Measurements from ENCODE around the gene LY6G6D.

LY6G6D gene

DNA sequence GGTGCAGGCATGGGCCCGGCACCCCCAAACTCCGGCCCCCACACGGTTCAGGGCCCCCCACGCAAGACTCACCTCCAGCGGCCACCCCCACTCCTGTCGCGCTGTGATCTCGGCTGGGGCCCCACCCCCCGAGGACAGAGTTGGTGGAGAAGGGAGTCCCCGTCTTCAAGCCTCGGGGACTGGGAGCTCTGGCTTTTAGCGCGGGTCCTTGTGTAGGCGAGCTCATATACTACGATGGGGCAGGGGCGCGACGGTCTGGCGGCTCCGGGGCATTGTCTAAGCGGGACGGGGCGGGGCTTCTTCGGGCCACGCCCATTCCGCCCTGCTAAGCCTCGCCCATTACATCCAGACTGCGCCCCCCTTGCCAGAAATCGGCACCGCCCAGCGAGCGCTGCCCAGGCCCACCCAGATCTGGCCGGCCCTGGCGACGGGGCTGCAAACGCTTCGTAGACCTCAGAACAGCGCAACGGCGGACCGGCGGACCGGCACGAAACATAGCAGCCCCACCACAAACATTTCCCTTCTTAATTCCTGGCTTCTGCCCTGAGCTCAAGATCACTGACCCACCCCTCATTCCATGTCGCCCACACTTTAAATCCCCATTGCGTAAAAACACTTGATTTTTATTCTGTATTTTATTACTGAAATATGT is 15.0 kb downstream of the LY6G6D start:
- in situ Hi-C loops (cut with MboI; ENCODE audit: low pct_unique_long_range_greater_than_20kb, low sequenced_read_pairs) = no loop called here
- DNase-seq = peak; percentile 93

DNA sequence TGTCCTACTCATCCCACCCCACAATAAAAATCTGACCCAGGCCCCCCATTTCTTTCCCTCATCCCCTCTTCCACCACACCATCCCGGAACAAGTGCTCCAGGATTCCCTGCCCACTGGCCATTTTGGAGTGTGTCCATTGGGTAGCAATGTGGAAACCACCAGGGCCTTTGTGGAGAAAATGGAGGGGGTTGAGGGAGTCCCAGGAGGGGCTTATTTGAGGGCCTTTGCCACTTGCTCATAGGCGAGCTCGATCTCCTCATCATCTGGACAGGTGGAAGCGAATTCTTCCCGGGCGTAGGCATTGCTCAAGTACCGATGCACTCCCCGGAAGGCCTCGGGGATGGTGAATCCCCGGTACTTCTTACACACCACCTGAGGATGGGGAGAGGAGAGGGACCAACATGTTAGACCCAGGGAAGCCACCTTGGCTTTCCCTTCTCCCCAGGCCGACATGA is 15.5 kb downstream of the LY6G6D start:
- DNase-seq = no peak
- in situ Hi-C loops (cut with MboI; ENCODE audit: low pct_unique_long_range_greater_than_20kb, low sequenced_read_pairs) = no loop called here

DNA sequence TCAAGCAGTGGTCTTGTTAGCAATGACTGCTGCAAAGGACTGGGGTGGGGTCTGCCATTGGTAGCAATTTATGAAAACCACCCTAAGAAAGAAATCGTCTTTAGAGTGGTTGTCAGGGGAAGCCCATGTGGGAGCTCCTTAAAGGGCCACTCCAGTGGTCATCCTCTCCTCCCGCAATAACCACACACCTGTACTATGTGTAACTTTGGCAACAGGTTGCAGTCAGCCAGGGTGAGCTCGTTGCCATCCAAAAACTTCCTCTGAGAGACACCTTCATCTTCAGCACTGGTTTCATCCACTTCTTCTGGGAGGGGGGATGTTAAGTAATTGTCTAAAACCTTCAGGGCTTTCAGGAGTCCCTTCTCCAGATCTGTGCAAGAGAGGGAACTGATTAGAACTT is 16.9 kb downstream of the LY6G6D start:
- in situ Hi-C loops (cut with MboI; ENCODE audit: low pct_unique_long_range_greater_than_20kb, low sequenced_read_pairs) = no loop called here
- no peak for DNase-seq

DNA sequence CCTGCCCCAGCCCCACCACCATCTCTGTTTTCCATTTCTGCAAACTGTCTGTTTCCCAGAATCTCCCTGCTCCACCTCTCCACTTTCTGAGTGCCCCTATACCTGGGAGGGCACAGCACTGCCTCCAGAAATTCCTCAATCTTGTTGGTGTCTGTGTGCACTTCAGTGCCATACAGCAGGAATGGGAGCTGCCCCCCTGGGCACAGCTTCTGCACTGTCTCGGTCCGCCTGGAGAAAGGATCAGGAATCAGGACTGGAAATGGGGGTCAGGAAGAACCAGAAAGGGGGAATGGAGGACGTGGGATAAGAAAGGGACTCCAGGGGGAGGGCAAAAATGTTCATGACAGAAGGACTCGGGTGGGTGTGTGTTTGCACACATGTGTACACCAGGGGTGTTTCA is 18.6 kb downstream of the LY6G6D start:
- in situ Hi-C loops (cut with MboI; ENCODE audit: low pct_unique_long_range_greater_than_20kb, low sequenced_read_pairs) = no loop called here

DNA sequence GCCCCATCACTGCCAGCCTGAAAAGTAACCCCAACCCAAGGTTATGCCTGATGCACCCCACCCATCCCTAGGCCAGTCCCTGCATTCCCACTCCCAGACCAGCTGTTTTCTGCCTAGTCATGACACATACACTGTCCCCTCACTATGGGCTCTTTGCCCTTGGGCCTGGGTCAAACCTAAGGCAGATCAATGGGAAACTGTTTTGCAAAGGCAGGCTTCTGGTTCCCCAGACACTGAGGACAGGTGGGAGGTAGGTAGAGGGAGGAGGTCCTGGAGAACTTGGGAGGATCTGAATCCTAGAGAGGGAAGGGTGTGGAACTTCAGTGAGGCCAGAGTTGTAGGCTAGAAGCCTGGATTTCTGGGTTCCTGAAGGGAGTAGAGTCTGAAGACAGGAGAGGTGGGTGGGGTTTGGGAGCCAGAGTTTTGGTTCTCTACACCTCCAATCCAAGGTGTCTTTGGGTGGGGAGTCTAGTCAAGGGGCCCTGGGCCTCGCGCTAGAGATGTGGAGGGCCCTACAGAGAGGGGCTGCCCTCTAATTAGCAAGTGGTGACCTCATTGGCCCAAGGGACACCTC is 19.2 kb downstream of the LY6G6D start:
- DNase-seq = no peak
- in situ Hi-C loops (cut with MboI; ENCODE audit: low pct_unique_long_range_greater_than_20kb, low sequenced_read_pairs) = no loop called here

More for the DNA sequence above, 18.6 kb downstream of the LY6G6D start:
- no peak for DNase-seq

DNA sequence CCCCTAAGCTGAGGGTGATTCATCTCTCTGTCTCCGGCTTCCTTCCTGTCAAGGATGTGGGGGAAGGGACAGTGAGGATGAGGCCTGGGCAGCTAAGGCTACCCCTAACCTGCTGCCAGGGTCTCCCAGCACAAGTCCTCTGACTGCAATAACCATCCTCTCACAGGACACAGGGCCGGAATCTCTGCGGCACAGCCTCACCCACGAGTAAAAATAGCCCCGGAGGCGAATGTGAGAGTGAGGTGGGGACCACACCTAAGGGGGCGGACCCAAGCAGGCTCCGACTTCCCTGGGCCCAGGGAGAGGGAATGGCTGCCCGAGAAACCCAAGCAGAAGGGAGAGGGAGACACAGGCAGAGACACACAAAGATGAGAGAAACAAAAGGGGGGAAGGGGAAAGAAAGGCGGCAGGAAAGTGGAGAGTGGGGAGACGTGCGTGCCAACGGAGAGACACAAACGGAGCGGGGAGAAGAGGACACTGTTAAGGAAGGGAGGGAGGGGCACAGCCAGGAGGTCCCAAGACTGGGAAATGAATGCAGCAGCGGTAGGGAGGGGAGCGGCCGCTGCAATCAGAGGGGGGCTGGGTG is 19.8 kb downstream of the LY6G6D start:
- in situ Hi-C loops (cut with MboI; ENCODE audit: low pct_unique_long_range_greater_than_20kb, low sequenced_read_pairs) = no loop called here
- DNase-seq = peak; percentile 85

DNA sequence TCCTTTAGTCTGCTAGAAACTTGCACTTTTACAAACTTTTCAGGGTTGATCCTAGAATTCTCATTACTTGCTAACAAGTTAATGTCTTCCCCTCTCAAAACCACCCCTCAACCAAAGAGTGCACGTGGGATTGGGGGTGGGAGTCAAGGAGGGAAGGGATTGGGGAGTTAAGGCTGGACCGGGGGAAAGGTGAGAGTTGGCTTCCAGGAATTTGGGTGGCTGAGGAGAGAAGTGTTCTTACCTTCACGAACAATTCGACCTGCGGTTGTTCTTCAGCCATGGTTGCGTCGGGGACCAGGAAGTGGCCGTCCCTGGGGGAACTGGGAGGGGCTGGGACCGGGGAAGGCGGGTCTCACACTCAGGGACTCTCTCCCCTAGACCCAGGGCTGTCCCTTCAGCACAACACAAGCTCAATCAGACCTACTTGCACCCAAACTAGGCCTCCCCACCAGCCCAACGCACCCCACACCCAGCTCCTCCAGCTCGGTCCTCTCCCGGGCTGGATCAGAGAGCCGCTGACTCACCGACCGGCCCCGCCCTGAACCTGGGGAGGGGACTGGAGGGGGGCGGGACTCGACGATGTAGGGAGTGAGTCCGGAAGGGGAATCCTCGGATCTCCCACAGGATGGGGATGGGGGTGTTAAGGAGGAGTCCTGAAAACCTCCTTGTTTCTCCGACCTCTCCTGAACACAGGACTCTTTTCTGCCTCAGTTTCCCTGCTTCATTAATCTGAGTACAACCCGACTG is 21.0 kb downstream of the LY6G6D start, which contains the start of gene CLIC1:
CLIC1 (minus strand) TSS at position 510 of the 747 bp plus-strand sequence; CDS start at position 280, 230 bp downstream.
- peak; percentile 81 for DNase-seq
- in situ Hi-C loops (cut with MboI; ENCODE audit: low pct_unique_long_range_greater_than_20kb, low sequenced_read_pairs) = no loop called here

DNA sequence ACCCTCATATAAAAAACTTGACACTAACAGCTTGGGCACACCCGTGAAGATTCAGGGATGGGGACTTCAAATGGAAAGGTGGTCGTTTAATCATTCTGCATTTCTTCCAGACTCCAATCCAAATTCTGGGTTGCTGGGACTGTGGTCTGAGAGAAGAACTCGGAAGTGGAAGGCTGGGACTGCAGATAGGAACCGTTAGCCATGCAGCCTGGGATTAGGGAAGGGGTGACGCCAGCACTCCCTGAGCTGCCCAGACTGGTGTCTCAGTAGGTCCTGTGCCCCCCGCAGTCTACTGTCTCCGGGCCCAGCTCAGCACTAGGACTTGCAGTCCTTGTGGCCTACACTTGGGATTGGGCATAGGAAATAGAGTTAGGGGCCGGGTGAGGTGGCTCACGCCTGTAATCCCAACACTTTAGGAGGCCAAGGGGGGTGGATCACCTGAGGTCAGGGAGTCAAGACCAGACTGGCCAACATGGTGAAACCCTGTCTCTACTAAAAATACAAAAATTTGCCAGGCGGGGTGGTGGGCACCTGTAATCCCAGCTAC is 21.7 kb downstream of the LY6G6D start:
- DNase-seq = no peak
- in situ Hi-C loops (cut with MboI; ENCODE audit: low pct_unique_long_range_greater_than_20kb, low sequenced_read_pairs) = no loop called here

DNA sequence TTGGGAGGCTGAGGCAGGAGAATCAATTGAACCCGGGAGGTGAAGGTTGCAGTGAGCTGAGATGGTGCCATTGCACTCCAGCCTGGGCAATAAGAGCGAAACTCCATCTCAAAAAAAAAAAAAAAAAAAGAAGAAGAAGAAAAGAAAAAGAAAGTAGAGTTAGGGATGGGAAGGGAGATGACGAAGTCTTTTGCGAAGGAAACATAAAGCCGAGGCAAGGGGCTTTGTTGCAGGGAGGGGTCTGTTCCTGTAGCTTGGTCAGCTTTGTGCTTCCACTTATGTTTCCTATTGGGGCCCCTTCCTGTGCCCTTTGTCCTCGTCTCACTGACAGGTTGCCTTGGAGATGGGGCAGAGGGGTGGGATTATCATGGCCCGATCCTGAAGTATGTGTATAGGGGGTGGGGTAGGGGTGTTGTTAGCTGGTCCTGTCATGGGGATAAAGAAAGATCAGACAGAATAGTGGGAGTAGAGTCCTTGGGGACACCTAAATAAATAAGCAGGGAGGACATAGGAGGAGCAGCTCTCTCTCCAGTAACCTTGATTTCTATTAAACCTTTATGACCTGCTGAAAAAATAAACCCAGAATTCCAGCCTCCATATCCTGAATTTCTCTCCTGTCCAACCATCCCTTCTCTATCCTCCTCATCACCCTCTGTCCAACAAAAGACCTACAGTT is 22.3 kb downstream of the LY6G6D start:
- in situ Hi-C loops (cut with MboI; ENCODE audit: low pct_unique_long_range_greater_than_20kb, low sequenced_read_pairs) = no loop called here
- peak; percentile 85 for DNase-seq

DNA sequence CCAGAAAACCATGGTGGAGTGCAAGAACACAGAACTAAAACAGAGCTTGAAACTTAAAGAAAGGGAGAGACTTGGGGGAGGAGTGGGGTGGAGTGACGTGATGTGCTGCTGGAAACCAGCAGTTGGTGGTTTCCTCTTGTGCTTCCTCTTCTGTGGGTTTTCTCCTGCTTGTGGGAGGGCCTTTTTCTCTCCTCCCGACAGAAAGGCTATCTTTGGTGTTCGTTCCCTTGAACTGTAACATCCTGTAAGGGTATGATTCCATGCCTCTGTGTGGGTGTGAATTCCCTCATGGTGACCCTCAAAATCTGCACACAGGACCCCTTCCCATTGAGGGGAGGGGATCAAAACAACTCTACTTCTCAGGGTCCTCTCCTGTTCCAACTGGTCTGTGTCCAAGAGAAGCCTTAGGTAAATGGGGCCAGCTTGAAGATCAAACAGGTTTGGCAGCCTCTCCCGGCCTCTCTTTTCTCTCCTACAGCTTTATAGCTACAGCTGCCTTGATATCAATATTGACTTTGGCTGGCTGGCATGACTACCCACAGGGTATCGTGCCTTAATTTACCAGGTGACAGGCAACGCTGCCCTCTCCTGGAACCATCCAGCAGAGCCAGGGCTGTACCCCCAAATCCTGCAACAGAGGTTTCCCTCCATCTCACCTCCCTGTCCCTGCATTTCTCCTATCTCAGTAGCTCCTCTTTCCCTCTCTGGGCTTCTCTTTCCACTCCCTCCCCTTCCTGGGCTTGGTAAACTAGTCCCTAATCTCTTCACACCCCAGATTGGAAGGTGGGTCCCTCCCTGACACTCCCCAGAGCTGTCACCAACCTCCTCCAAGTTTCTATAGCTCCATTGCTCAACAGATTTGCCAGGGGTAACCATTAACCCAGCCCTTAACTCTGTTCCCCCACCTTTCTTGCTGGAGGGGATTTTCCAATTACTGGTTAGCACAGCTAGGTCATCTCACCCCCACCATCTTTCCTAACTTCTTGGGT is 23.1 kb downstream of the LY6G6D start:
- peak; percentile 98 for DNase-seq
- in situ Hi-C loops (cut with MboI; ENCODE audit: low pct_unique_long_range_greater_than_20kb, low sequenced_read_pairs) = no loop called here

DNA sequence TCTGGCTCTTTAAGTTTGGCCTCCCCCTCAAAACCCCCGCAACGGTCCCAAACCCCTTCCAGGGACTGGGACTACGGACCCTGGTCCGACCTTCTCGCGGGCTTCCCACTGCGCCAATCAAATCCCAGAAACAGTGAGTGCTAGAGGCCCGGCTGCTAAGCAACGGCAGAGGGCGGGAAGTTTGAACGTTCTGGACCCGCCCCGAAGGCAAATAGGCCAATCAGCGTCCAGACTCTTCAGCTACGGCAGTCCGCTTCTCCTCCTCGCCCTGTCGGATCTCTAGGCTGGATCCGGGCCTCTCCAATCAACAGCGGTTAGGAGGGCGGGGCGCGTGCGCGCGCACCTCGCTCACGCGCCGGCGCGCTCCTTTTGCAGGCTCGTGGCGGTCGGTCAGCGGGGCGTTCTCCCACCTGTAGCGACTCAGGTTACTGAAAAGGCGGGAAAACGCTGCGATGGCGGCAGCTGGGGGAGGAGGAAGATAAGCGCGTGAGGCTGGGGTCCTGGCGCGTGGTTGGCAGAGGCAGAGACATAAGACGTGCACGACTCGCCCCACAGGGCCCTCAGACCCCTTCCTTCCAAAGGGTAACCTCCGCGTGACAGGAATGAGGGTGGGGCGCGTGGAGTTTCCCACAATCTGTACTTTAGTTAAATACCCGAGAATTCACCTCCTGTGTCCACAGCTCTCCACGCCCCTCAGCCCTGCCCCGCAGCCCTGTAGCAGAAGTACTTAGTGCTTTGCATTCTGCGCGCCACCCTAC is 24.7 kb downstream of the LY6G6D start, which contains the start of gene MSH5:
MSH5 (plus strand) TSS at position 367 of the 758 bp plus-strand sequence. CDS start 462 bp downstream, outside the sequence.
- in situ Hi-C loops (cut with MboI; ENCODE audit: low pct_unique_long_range_greater_than_20kb, low sequenced_read_pairs) = no loop called here
- DNase-seq = peak; percentile 100

DNA sequence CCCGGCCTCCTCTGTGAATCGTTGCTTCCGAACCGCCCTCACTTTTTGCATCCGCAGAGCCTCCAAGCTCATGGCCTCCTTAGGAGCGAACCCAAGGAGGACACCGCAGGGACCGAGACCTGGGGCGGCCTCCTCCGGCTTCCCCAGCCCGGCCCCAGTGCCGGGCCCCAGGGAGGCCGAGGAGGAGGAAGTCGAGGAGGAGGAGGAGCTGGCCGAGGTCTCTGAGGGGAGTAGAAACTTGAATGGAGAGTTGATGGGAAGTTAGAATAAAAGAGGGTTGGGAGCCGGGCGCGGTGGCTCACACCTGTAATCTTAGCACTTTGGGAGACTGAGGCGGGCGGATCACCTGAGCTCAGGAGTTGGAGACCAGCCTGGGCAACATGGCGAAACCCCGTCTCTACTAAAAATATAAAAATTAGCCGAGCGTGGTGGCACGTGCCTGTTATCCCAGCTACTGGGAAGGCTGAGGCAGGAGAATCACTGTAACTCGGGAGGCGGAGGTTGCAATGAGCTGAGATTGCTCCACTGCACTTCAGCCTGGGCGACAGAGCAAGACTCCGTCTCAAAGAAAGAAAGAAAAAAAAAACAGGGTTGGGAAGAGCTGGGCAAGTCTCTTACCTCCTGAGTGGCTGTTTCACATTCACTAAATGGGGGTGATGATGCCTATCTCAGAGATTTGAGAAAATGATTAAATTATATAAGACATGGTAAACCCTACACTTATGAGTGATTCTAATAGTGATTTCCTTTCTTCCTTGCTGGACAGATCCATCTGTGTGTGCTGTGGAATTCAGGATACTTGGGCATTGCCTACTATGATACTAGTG is 25.5 kb downstream of the LY6G6D start:
- in situ Hi-C loops (cut with MboI; ENCODE audit: low pct_unique_long_range_greater_than_20kb, low sequenced_read_pairs) = no loop called here
- DNase-seq = peak; percentile 73

DNA sequence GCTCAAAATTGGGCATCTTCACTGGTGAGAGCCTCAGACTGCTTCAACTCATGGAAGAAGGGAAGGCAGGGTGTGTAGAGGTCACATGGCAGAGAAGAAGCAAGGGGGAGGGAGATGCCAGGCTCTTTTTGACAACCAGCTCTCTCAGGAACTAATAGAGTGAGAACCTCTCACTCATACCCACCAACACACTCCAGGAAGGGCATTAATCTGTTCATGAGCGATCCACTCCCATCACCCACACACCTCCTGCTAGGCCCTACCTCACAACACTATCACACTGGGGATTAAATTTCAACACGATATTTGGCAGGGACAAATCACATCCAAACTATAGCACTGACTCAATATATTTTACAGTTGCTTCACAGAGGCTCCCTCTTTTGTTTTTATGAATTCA is 26.7 kb downstream of the LY6G6D start:
- in situ Hi-C loops (cut with MboI; ENCODE audit: low pct_unique_long_range_greater_than_20kb, low sequenced_read_pairs) = no loop called here
- no peak for DNase-seq

DNA sequence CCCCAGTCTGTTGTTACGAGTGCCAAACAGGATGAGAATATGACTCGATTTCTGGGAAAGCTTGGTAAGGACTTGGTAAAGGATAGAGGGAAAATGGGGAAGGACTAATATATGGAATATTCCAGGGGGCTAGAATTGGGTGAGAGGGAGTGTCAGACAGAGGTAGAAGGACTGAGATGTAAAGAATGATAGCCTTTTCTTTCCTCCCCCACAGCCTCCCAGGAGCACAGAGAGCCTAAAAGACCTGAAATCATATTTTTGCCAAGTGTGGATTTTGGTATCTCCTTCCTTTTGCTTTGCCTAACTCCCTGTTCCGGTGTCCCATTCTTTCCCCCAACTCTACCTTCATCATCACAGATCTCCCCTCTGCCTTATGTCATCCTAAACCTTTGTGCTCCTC is 27.7 kb downstream of the LY6G6D start:
- no peak for DNase-seq
- in situ Hi-C loops (cut with MboI; ENCODE audit: low pct_unique_long_range_greater_than_20kb, low sequenced_read_pairs) = no loop called here

DNA sequence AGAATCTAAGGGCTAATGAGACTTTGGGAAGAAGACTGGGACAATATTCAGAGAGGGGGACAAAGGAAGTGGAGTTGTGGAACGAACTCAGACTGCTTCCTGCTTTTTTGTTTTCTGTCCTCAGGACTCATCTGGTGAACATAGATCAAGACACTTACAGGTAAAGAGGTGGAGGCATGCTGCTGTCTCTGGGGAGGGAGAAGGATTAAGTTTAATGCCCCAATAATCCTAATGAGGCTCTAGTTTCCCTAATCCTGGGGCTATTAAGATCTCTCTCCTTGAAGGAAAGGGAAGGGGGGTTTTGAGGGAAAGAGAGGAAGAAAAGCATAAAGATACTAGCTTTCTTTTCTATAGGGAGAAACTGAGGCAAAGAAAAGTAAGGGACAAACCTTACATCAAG is 29.3 kb downstream of the LY6G6D start:
- in situ Hi-C loops (cut with MboI; ENCODE audit: low pct_unique_long_range_greater_than_20kb, low sequenced_read_pairs) = no loop called here
- DNase-seq = no peak

DNA sequence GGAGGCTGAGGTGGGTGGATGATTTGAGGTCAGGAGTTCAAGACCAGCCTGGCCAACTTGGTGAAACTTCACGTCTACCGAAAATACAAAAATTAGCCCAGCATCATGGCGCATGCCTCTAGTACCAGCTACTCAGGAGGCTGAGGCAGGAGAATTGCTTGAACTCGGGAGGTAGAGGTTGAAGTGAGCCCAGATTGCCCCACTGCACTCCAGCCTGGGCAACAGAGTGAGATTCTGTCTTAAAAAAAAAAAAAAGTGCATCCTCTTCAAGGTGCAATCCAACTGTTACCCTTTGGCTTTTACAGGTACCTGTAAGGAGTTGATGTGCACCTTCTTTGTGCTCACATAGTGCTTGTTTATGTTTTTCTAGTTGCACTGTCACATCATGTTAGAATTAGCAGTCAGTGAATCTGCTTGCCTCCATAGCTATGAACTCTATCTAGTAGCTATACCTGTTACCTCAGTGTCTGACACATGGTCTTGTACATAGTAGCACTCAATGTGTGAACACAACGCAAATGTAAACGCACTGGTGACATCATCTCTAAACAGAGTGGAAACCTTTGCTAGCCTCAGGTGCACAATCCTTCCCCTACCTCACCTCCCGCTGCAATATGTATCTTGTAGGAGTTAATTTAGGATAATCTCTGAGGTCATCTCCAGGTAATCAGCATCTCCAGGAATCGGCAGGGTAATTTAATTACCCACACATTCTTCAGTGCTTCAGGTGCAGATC is 34.3 kb downstream of the LY6G6D start:
- in situ Hi-C loops (cut with MboI; ENCODE audit: low pct_unique_long_range_greater_than_20kb, low sequenced_read_pairs) = no loop called here
- DNase-seq = no peak
